Measurements from ENCODE around the gene DSCAM. TPM values are rescaled to one million over a fixed set of nuclear protein-coding genes. Genes with fewer than 3 reads are reported as not detected.

The DSCAM gene
- total and polyA plus RNA-seq, 2 experiments from 2014 or later, result 0.23 to 0.42 TPM

GRCh38 chr21:40562242-40563002 is 284.5 kb downstream of the DSCAM start:
- Histone ChIP-seq H3K27me3 (no peaks in the 10 kb centered on the region), H3K27ac (no peak overlapping the region), H3K36me3 (no peaks in the 10 kb centered on the region), H3K4me1 (ENCODE audit: low read depth) (no peaks in the 10 kb centered on the region), H3K9me3 (ENCODE audit: low read depth) (no peaks in the 10 kb centered on the region), H3K4me3 (no peak overlapping the region)
- DNase-seq (ENCODE audit: low read depth in 1 of 2, low spot score in 1 of 2), result no peak
- TF ChIP-seq, protein P1, sequence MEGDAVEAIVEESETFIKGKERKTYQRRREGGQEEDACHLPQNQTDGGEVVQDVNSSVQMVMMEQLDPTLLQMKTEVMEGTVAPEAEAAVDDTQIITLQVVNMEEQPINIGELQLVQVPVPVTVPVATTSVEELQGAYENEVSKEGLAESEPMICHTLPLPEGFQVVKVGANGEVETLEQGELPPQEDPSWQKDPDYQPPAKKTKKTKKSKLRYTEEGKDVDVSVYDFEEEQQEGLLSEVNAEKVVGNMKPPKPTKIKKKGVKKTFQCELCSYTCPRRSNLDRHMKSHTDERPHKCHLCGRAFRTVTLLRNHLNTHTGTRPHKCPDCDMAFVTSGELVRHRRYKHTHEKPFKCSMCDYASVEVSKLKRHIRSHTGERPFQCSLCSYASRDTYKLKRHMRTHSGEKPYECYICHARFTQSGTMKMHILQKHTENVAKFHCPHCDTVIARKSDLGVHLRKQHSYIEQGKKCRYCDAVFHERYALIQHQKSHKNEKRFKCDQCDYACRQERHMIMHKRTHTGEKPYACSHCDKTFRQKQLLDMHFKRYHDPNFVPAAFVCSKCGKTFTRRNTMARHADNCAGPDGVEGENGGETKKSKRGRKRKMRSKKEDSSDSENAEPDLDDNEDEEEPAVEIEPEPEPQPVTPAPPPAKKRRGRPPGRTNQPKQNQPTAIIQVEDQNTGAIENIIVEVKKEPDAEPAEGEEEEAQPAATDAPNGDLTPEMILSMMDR (IDR thresholded peaks at IDR 0.05; ENCODE audit: low read depth, low read length), result no peak

- no peaks in the 10 kb centered on the region for H3K9me3 ChIP-seq (ENCODE audit: low read depth)
- no peak overlapping the region for H3K4me3 ChIP-seq
- no peak for DNase-seq (ENCODE audit: low read depth in 1 of 2, low spot score in 1 of 2)
- TF ChIP-seq, protein P1 (IDR thresholded peaks at IDR 0.05; ENCODE audit: low read depth, low read length), result no peak
- H3K4me1 ChIP-seq (ENCODE audit: low read depth), result no peaks in the 10 kb centered on the region
- no peaks in the 10 kb centered on the region for H3K27me3 ChIP-seq
- H3K27ac ChIP-seq, result no peak overlapping the region
- H3K36me3 ChIP-seq, result no peaks in the 10 kb centered on the region
Measured at GRCh38 chr21:40556442-40556968, 290.5 kb downstream of the DSCAM start.

GRCh38 chr21:40555021-40555528 is 291.9 kb downstream of the DSCAM start:
- Histone ChIP-seq H3K9me3 (ENCODE audit: low read depth) (no peaks in the 10 kb centered on the region), H3K27ac (no peak overlapping the region), H3K4me3 (no peak overlapping the region), H3K36me3 (no peaks in the 10 kb centered on the region), H3K27me3 (no peaks in the 10 kb centered on the region), H3K4me1 (ENCODE audit: low read depth) (no peaks in the 10 kb centered on the region)
- DNase-seq (ENCODE audit: low read depth in 1 of 2, low spot score in 1 of 2), result no peak
- TF ChIP-seq, protein P1 (IDR thresholded peaks at IDR 0.05; ENCODE audit: low read depth, low read length), result no peak

DNA sequence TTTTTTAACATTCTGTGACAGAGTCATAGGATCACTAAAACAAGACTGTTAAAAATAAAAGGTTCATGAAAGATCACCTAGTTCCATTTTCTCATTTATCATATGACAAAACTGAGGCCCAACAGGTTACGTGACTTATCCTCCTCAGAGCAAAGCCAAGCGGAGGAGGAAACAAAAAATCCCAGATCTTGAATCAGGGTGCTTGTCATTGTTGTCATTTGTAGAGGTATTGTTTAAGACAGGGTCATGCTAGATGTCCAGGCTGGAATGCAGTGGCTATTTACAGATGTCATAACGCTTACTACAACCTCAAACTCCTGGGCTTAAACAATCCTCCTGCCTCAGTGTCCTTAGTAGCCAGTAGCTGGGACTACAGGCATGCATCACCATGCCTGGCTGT is 293.2 kb downstream of the DSCAM start:
- TF ChIP-seq, protein P1 (IDR thresholded peaks at IDR 0.05; ENCODE audit: low read depth, low read length), result no peak
- H3K36me3 ChIP-seq, result no peaks in the 10 kb centered on the region
- no peak overlapping the region for H3K4me3 ChIP-seq
- H3K4me1 ChIP-seq (ENCODE audit: low read depth), result no peaks in the 10 kb centered on the region
- H3K27ac ChIP-seq, result no peak overlapping the region
- no peak for DNase-seq (ENCODE audit: low read depth in 1 of 2, low spot score in 1 of 2)
- H3K9me3 ChIP-seq (ENCODE audit: low read depth), result no peaks in the 10 kb centered on the region
- no peaks in the 10 kb centered on the region for H3K27me3 ChIP-seq

DNA sequence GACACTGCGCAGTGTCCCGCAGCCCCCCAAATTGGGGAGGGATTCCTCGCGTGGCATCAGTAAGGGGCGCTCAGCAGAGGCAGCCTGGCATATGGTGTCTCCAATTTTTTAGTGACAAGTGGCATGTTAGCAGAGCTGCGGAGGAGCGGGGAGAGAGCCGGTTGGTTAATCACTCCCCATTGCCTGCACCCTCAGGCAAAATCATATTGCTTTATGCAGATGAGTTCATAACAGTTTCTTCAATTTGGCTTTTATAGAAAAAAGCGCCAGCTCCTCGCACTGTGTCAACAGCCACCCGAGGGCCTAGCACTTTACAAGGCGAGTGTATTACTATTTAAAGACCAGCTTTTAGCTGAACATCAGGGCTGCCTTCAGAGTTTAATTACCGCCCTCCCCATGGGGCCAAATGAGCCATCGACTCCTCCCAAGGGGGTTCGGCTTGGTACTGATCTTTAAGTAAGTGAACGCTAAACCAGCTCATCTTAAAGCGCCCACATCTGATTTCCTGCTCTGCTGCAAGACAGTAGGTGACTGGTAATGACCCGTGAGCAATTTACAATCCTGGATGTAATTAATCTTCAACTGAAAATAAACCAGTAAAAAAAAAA is 298.9 kb downstream of the DSCAM start:
- no peak overlapping the region for H3K27ac ChIP-seq
- H3K4me1 ChIP-seq (ENCODE audit: low read depth), result peaks cover 6% of the 10 kb centered on the region
- no peak overlapping the region for H3K4me3 ChIP-seq
- no peaks in the 10 kb centered on the region for H3K36me3 ChIP-seq
- TF ChIP-seq, protein P1 (IDR thresholded peaks at IDR 0.05; ENCODE audit: low read depth, low read length), result no peak
- DNase-seq (ENCODE audit: low read depth in 1 of 2, low spot score in 1 of 2), result no peak
- H3K9me3 ChIP-seq (ENCODE audit: low read depth), result no peaks in the 10 kb centered on the region
- no peaks in the 10 kb centered on the region for H3K27me3 ChIP-seq
